ENCODE measurements around the gene NUBP2.
"Not testable (repeated sequence)": the region's sequence is repeated elsewhere in the genome, so short reads cannot be mapped to it uniquely, and the experiment has no call there.

NUBP2 gene

DNA sequence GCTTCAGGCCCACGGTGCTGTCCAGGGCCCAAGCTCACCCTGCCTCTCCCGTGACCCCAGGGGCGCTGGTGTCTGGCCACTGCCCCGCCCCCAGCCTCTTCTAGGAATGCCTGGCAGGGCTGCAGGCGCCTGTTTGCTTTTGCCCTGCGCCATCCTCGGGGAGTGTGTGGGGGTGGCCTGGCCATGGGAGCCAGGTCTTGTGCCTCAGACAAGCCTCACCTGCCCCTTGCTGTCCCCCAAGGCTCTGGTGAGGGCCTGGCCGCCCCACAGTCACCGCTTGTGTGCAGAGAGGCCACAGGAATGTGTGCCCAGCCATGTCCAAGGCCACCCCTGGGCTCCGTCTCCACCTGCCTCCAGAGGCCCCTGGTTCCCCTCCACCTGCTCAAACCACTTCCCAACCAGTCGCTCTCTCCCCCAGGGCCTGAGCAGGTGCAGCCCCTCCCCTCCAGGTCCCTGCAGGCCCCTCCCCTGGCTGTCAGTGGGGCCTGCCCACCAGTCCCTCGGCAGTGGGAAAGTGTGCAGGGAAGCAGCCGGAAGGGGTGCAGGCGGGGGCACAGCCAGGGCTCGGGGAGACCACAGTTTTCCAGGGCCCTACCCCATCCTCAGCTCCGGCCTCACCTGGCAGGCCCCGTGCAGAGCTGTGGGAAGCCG is 11.6 kb downstream of the NUBP2 start:
- no peaks in the 10 kb centered on the region for H3K36me3 ChIP-seq (ENCODE audit: insufficient read depth, low read length)
- no peaks in the 10 kb centered on the region for H3K4me1 ChIP-seq (ENCODE audit: insufficient read depth, low read length, poor library complexity, severe bottlenecking)
- no peak overlapping the region for H3K4me2 ChIP-seq (ENCODE audit: low read depth, low read length, poor library complexity, severe bottlenecking)
- no peak overlapping the region for H3K9ac ChIP-seq (ENCODE audit: low read depth, low read length, poor library complexity, severe bottlenecking)
- H3K27me3 ChIP-seq (ENCODE audit: insufficient read depth, low read length, poor library complexity, severe bottlenecking): no peaks in the 10 kb centered on the region
- no peaks in the 10 kb centered on the region for H3K9me3 ChIP-seq (ENCODE audit: insufficient read depth, low read depth, low read length)
- no peak overlapping the region for H3K4me3 ChIP-seq (ENCODE audit: low read length, poor library complexity, severe bottlenecking)
- TF ChIP-seq EZH2phosphoT487 (IDR thresholded peaks at IDR 0.05; ENCODE audit: borderline replicate concordance): no peak
- TF ChIP-seq, protein P1, sequence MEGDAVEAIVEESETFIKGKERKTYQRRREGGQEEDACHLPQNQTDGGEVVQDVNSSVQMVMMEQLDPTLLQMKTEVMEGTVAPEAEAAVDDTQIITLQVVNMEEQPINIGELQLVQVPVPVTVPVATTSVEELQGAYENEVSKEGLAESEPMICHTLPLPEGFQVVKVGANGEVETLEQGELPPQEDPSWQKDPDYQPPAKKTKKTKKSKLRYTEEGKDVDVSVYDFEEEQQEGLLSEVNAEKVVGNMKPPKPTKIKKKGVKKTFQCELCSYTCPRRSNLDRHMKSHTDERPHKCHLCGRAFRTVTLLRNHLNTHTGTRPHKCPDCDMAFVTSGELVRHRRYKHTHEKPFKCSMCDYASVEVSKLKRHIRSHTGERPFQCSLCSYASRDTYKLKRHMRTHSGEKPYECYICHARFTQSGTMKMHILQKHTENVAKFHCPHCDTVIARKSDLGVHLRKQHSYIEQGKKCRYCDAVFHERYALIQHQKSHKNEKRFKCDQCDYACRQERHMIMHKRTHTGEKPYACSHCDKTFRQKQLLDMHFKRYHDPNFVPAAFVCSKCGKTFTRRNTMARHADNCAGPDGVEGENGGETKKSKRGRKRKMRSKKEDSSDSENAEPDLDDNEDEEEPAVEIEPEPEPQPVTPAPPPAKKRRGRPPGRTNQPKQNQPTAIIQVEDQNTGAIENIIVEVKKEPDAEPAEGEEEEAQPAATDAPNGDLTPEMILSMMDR (conservative IDR thresholded peaks at IDR 0.05; ENCODE audit: low read length): no peak
- H3K9me2 ChIP-seq (replicated peaks; ENCODE audit: low read depth, low read length): no peaks in the 10 kb centered on the region
- H3F3A ChIP-seq (ENCODE audit: low read depth): no peaks in the 10 kb centered on the region
- H4K20me1 ChIP-seq (ENCODE audit: insufficient read depth, low read length, poor library complexity, severe bottlenecking): no peaks in the 10 kb centered on the region
- H3K79me2 ChIP-seq (ENCODE audit: insufficient read depth, low read length): no peaks in the 10 kb centered on the region
- H2AFZ ChIP-seq (ENCODE audit: low read length): no peak overlapping the region

DNA sequence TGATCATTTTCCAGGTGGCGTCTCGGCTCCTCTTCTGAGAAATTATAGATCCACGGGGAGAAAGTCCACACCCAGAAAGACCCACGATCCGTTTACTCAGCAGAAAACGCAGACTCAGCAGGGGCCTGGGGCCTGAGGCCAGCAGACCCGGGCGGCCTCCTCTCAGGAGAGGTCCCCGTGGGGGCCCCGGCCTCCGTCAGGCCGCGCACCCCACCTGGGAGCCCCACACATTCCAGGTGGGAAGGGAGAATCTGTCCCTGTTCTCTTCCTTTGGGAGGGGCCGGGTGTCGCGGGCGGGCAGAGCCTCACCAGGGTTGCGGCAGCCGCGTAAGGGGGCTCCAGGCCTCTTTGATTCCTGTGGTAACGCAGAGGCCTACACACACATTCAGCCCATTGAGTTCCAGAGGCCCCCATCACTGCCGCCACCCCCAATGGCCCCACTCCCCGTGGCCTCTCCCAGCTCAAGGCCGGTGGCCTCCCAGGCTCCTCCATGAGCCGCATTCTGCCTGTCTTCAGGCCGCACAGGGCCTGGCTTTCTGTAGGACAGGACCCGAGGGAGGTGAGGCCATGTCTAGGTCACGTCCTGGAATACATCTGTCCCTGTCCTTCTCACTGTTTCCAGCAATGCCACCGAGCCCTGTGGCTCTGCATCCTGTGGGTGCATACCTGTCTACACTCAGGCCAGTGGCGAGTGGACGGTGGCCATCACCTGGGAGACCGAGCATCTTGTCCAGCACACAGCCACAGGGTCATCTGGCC is 12.3 kb downstream of the NUBP2 start:
- Histone ChIP-seq H3K4me1 (ENCODE audit: insufficient read depth, low read length, poor library complexity, severe bottlenecking) (no peaks in the 10 kb centered on the region), H3K79me2 (ENCODE audit: insufficient read depth, low read length) (no peaks in the 10 kb centered on the region), H3K36me3 (ENCODE audit: insufficient read depth, low read length) (no peaks in the 10 kb centered on the region), H3K9me2 (replicated peaks; ENCODE audit: low read depth, low read length) (no peaks in the 10 kb centered on the region), H3K9me3 (ENCODE audit: insufficient read depth, low read depth, low read length) (no peaks in the 10 kb centered on the region), H3K27me3 (ENCODE audit: insufficient read depth, low read length, poor library complexity, severe bottlenecking) (no peaks in the 10 kb centered on the region), H3F3A (ENCODE audit: low read depth) (no peaks in the 10 kb centered on the region), H3K9ac (ENCODE audit: low read depth, low read length, poor library complexity, severe bottlenecking) (no peak overlapping the region), H4K20me1 (ENCODE audit: insufficient read depth, low read length, poor library complexity, severe bottlenecking) (no peaks in the 10 kb centered on the region), H3K4me3 (ENCODE audit: low read length, poor library complexity, severe bottlenecking) (no peak overlapping the region), H3K4me2 (ENCODE audit: low read depth, low read length, poor library complexity, severe bottlenecking) (no peak overlapping the region), H2AFZ (ENCODE audit: low read length) (no peak overlapping the region)
- TF ChIP-seq, protein P1 (conservative IDR thresholded peaks at IDR 0.05; ENCODE audit: low read length): no peak
- no peak for TF ChIP-seq EZH2phosphoT487 (IDR thresholded peaks at IDR 0.05; ENCODE audit: borderline replicate concordance)

DNA sequence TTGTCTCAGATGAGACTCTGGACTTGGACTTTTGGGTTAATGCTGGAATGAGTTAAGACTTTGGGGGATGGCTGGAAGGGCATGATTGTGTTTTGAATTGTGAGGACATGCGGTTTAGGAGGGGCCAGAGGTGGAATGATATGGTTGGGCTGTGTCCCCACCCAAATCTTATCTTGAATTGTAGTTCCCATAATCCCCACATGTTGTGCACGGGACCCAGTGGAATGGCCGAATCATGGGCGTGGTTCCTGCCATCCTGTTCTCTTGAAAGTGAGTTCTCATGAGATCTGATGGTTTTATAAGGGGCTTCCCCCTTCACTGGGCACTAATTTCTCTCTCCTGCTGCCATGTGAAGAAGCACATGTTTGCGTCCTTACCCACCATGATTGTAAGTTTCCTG is 16.5 kb downstream of the NUBP2 start:
- not testable (repeated sequence) for H3K4me1 ChIP-seq (ENCODE audit: insufficient read depth, low read length, poor library complexity, severe bottlenecking); H4K20me1 ChIP-seq (ENCODE audit: insufficient read depth, low read length, poor library complexity, severe bottlenecking); H2AFZ ChIP-seq (ENCODE audit: low read length); H3K27me3 ChIP-seq (ENCODE audit: insufficient read depth, low read length, poor library complexity, severe bottlenecking); H3K36me3 ChIP-seq (ENCODE audit: insufficient read depth, low read length); H3K9me2 ChIP-seq (replicated peaks; ENCODE audit: low read depth, low read length); H3K79me2 ChIP-seq (ENCODE audit: insufficient read depth, low read length); H3K9ac ChIP-seq (ENCODE audit: low read depth, low read length, poor library complexity, severe bottlenecking); H3K9me3 ChIP-seq (ENCODE audit: insufficient read depth, low read depth, low read length); H3K4me3 ChIP-seq (ENCODE audit: low read length, poor library complexity, severe bottlenecking); H3K4me2 ChIP-seq (ENCODE audit: low read depth, low read length, poor library complexity, severe bottlenecking); H3F3A ChIP-seq (ENCODE audit: low read depth)
